ENCODE data around the gene OR51V1. TPM values are rescaled to one million over a fixed set of nuclear protein-coding genes. Genes with fewer than 3 reads are reported as not detected.

Gene OR51V1
- total and polyA plus RNA-seq, 2 of the 13 experiments (the other 11 are each of a cell fraction or from before 2014, with no cell fraction given): not detected

DNA sequence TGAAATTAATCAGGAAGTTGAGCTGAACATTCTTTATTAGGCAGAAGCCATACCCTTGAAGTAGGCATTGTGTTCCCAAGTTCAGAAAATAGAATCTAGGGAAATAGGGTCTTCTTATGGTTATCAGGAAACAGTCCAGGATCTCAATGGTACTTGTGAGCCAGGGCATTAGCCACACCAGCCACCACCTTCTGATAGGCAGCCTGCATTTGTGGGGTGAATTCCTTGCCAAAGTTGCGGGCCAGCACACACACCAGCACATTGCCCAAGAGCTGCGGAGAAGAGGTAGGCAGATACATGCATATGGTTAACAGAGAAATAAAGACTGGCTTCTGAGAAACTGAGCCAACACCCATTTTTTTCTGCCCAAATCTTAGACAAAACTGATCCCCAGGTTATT is 32.3 kb upstream of the OR51V1 start (continued):
- TF ChIP-seq, protein P1, sequence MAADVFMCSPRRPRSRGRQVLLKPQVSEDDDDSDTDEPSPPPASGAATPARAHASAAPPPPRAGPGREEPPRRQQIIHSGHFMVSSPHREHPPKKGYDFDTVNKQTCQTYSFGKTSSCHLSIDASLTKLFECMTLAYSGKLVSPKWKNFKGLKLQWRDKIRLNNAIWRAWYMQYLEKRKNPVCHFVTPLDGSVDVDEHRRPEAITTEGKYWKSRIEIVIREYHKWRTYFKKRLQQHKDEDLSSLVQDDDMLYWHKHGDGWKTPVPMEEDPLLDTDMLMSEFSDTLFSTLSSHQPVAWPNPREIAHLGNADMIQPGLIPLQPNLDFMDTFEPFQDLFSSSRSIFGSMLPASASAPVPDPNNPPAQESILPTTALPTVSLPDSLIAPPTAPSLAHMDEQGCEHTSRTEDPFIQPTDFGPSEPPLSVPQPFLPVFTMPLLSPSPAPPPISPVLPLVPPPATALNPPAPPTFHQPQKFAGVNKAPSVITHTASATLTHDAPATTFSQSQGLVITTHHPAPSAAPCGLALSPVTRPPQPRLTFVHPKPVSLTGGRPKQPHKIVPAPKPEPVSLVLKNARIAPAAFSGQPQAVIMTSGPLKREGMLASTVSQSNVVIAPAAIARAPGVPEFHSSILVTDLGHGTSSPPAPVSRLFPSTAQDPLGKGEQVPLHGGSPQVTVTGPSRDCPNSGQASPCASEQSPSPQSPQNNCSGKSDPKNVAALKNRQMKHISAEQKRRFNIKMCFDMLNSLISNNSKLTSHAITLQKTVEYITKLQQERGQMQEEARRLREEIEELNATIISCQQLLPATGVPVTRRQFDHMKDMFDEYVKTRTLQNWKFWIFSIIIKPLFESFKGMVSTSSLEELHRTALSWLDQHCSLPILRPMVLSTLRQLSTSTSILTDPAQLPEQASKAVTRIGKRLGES (CRISPR knock-in tag; IDR thresholded peaks at IDR 0.05; ENCODE audit: borderline replicate concordance): no peak
- TF ChIP-seq POLR2AphosphoS2 (IDR thresholded peaks at IDR 0.05; ENCODE audit: low read depth, low read length): no peak
- no peak for TF ChIP-seq ZNF556 (CRISPR knock-in tag; IDR thresholded peaks at IDR 0.05; ENCODE audit: borderline replicate concordance)
- TF ChIP-seq, protein P2, sequence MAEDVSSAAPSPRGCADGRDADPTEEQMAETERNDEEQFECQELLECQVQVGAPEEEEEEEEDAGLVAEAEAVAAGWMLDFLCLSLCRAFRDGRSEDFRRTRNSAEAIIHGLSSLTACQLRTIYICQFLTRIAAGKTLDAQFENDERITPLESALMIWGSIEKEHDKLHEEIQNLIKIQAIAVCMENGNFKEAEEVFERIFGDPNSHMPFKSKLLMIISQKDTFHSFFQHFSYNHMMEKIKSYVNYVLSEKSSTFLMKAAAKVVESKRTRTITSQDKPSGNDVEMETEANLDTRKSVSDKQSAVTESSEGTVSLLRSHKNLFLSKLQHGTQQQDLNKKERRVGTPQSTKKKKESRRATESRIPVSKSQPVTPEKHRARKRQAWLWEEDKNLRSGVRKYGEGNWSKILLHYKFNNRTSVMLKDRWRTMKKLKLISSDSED (CRISPR knock-in tag; IDR thresholded peaks at IDR 0.05): no peak
- no peak for TF ChIP-seq ZNF564 (CRISPR knock-in tag; IDR thresholded peaks at IDR 0.05)
- TF ChIP-seq, protein P3, sequence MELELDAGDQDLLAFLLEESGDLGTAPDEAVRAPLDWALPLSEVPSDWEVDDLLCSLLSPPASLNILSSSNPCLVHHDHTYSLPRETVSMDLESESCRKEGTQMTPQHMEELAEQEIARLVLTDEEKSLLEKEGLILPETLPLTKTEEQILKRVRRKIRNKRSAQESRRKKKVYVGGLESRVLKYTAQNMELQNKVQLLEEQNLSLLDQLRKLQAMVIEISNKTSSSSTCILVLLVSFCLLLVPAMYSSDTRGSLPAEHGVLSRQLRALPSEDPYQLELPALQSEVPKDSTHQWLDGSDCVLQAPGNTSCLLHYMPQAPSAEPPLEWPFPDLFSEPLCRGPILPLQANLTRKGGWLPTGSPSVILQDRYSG (CRISPR knock-in tag; IDR thresholded peaks at IDR 0.05): no peak
- no peak for TF ChIP-seq SRF (IDR thresholded peaks at IDR 0.05; ENCODE audit: low read depth, low read length)
- no peak for TF ChIP-seq YEATS2 (CRISPR knock-in tag; IDR thresholded peaks at IDR 0.05; ENCODE audit: borderline replicate concordance)

DNA sequence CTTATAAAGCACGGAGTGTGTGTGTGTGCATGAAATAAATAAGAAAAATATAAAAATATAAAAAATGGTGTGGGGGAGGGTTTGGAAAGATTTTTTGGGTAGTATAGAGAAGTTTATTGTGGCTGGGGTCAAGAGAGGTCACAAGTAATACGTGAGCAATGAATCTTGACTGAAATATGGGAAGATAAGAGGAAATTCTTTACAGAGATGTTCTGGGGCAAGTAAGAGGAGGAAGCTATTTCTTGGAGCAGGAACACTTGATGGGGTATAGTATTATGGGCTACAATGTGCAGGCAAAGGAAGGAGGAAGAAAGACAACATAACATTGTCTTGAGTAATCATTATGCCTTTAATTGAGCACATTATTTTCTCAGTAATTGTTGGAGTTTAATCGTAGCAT is 31.7 kb upstream of the OR51V1 start:
- no peak overlapping the region for H3K9ac ChIP-seq (ENCODE audit: insufficient read depth, low read depth, low read length)
- ChIA-PET CTCF (ENCODE audit: low intra/inter-chr PET ratio, low total read pairs) (no interaction called here), POLR2A (no interaction called here)
- FAIRE-seq: no peak
- no peaks in the 10 kb centered on the region for H3K36me3 ChIP-seq (replicated peaks in 1 of 2; ENCODE audit: control insufficient read depth in 1 of 2, insufficient read depth in 2 of 2, low read length in 2 of 2)
- no peaks in the 10 kb centered on the region for H3K79me2 ChIP-seq (ENCODE audit: insufficient read depth, low read length)
- H2AFZ ChIP-seq (ENCODE audit: low read length): no peak overlapping the region
- H3K27me3 ChIP-seq (ENCODE audit: control insufficient read depth in 1 of 2, insufficient read depth in 2 of 2, low read length in 2 of 2): no peaks in the 10 kb centered on the region
- ATAC-seq: no peak
- H3K9me3 ChIP-seq (ENCODE audit: low read length): no peaks in the 10 kb centered on the region
- WGBS (ENCODE audit: low lambda C conversion rate): 2% methylated on average over 3 of the region's 3 CpGs
- intact Hi-C loops (cut with micrococcal nuclease; ENCODE audit: unreplicated experiment) (no loop called here), in situ Hi-C loops (cut with HindIII; ENCODE audit: extremely low pct_ligation_motif_present, low pct_unique_long_range_greater_than_20kb) (no loop called here)
- BruUV-seq (replicated peaks): no TSS peak
- no peaks in the 10 kb centered on the region; the same call in 1 of the 2 replicates for H4K20me1 ChIP-seq (ENCODE audit: insufficient read depth, low read length)
- H3K27ac ChIP-seq (ENCODE audit: extremely low read length, insufficient read depth, low read length): no peak overlapping the region
- DNase-seq (ENCODE audit: low spot score): no peak
- no peak overlapping the region for H3K4me2 ChIP-seq (ENCODE audit: low read depth, low read length)
- H3K4me1 ChIP-seq (ENCODE audit: insufficient read depth, low read length): no peaks in the 10 kb centered on the region
- H3K4me3 ChIP-seq (replicated peaks in 1 of 3; ENCODE audit: insufficient read depth in 1 of 3, low read depth in 2 of 3, low read length in 3 of 3): no peak overlapping the region
- no peak for TF ChIP-seq ZNF543 (CRISPR knock-in tag; IDR thresholded peaks at IDR 0.05)
- TF ChIP-seq, protein P4, sequence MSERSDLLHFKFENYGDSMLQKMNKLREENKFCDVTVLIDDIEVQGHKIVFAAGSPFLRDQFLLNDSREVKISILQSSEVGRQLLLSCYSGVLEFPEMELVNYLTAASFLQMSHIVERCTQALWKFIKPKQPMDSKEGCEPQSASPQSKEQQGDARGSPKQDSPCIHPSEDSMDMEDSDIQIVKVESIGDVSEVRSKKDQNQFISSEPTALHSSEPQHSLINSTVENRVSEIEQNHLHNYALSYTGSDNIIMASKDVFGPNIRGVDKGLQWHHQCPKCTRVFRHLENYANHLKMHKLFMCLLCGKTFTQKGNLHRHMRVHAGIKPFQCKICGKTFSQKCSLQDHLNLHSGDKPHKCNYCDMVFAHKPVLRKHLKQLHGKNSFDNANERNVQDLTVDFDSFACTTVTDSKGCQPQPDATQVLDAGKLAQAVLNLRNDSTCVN (CRISPR knock-in tag; IDR thresholded peaks at IDR 0.05; ENCODE audit: borderline replicate concordance): no peak
- TF ChIP-seq ZNF20 (CRISPR knock-in tag; IDR thresholded peaks at IDR 0.05): no peak
- TF ChIP-seq, protein P5, sequence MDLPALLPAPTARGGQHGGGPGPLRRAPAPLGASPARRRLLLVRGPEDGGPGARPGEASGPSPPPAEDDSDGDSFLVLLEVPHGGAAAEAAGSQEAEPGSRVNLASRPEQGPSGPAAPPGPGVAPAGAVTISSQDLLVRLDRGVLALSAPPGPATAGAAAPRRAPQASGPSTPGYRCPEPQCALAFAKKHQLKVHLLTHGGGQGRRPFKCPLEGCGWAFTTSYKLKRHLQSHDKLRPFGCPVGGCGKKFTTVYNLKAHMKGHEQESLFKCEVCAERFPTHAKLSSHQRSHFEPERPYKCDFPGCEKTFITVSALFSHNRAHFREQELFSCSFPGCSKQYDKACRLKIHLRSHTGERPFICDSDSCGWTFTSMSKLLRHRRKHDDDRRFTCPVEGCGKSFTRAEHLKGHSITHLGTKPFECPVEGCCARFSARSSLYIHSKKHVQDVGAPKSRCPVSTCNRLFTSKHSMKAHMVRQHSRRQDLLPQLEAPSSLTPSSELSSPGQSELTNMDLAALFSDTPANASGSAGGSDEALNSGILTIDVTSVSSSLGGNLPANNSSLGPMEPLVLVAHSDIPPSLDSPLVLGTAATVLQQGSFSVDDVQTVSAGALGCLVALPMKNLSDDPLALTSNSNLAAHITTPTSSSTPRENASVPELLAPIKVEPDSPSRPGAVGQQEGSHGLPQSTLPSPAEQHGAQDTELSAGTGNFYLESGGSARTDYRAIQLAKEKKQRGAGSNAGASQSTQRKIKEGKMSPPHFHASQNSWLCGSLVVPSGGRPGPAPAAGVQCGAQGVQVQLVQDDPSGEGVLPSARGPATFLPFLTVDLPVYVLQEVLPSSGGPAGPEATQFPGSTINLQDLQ (CRISPR knock-in tag; IDR thresholded peaks at IDR 0.05): no peak
- TF ChIP-seq, protein P6, sequence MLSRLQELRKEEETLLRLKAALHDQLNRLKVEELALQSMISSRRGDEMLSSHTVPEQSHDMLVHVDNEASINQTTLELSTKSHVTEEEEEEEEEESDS (CRISPR knock-in tag; IDR thresholded peaks at IDR 0.05; ENCODE audit: borderline replicate concordance): no peak

Measured in HepG2 (cell line).